Mesothelial cell of epicardium (in vitro differentiated cells): ENCODE measurements around the gene B4GALNT2. TPM values are rescaled to one million over a fixed set of nuclear protein-coding genes. Genes with fewer than 3 reads are reported as not detected.
"Not testable (repeated sequence)": the region's sequence is repeated elsewhere in the genome, so short reads cannot be mapped to it uniquely, and the experiment has no call there.

Experiments used
- DNase-seq, 2 experiments: peaks; one replicate each; pipeline ENCODE4 v3.0.0; 2021; ENCODE audit warnings: low spot score in 2 of 2; ENCODE audit not compliant: unreplicated experiment in 2 of 2
- H3K27ac Mint-ChIP-seq: 2 replicates; pipeline ENCODE4 v1.8.0; 2021; ENCODE audit warnings: mixed read lengths
- H3K27me3 Mint-ChIP-seq: 2 replicates; pipeline ENCODE4 v1.8.0; 2021; ENCODE audit warnings: low read depth, mixed read lengths
- H3K36me3 Mint-ChIP-seq: 2 replicates; pipeline ENCODE4 v1.8.0; 2021; ENCODE audit warnings: mixed read lengths
- H3K4me1 Mint-ChIP-seq: 2 replicates; pipeline ENCODE4 v1.8.0; 2021; ENCODE audit warnings: mixed read lengths
- H3K4me3 Mint-ChIP-seq: 2 replicates; pipeline ENCODE4 v1.8.0; 2021; ENCODE audit warnings: mild to moderate bottlenecking, moderate library complexity, mixed read lengths
- H3K9me3 Mint-ChIP-seq: 2 replicates; pipeline ENCODE4 v1.8.0; 2021; ENCODE audit warnings: mixed read lengths
- CTCF ChIP-seq: fragments of 200-600 bp; sonication (generic); IDR thresholded peaks from one replicate; pipeline ENCODE4 v1.5.0; 2021; ENCODE audit warnings: antibody characterized with exemption; ENCODE audit not compliant: unreplicated experiment
- total RNA-seq: library from RNA; stranded (reverse); gene quantifications from 3 replicates; pipeline ENCODE4 v1.2.1, GENCODE V29; 2021

Gene B4GALNT2
- 0.02 to 0.07 TPM (median 0.04 TPM) in 3 replicates for total RNA-seq

GRCh38 chr17:49132699-49133364, at the start of gene B4GALNT2:
Gene B4GALNT2, plus strand, starts transcription at chr17:49132769. Its CDS starts 24 bp downstream, at chr17:49132793.
- Mint-ChIP-seq H3K27me3 (peaks cover 77% of the 10 kb centered on the region), H3K4me3 (peak within 1 kb of the TSS; percentile 59), H3K27ac (no peak within 1 kb of the TSS), H3K9me3 (peaks cover 22% of the 10 kb centered on the region), H3K4me1 (peaks cover 8% of the 10 kb centered on the region), H3K36me3 (peaks cover 17% of the 10 kb centered on the region)
- peak; percentile 21 to 50 for DNase-seq
- TF ChIP-seq CTCF = no peak

- H3K4me3 Mint-ChIP-seq, H3K4me1 Mint-ChIP-seq, DNase-seq, H3K36me3 Mint-ChIP-seq, H3K27ac Mint-ChIP-seq, H3K27me3 Mint-ChIP-seq, H3K9me3 Mint-ChIP-seq: not testable (repeated sequence)
These were observed 47.5 kb upstream of the B4GALNT2 start for GRCh38 chr17:49085046-49085445.

- peaks cover 9% of the 10 kb centered on the region for H3K27me3 Mint-ChIP-seq
- H3K27ac Mint-ChIP-seq = no peak overlapping the region
- TF ChIP-seq CTCF = no peak
- H3K9me3 Mint-ChIP-seq = no peaks in the 10 kb centered on the region
- H3K4me3 Mint-ChIP-seq = no peak overlapping the region
- DNase-seq = no peak
- H3K4me1 Mint-ChIP-seq = peaks cover 2% of the 10 kb centered on the region
- H3K36me3 Mint-ChIP-seq = no peaks in the 10 kb centered on the region
These were observed 46.8 kb upstream of the B4GALNT2 start for GRCh38 chr17:49085565-49086315.

GRCh38 chr17:49086316-49086605, 46.3 kb upstream of the B4GALNT2 start:
- DNase-seq = no peak
- Mint-ChIP-seq H3K4me1 (peaks cover 2% of the 10 kb centered on the region), H3K27me3 (peaks cover 6% of the 10 kb centered on the region), H3K4me3 (no peak overlapping the region), H3K36me3 (no peaks in the 10 kb centered on the region), H3K9me3 (no peaks in the 10 kb centered on the region), H3K27ac (no peak overlapping the region)
- TF ChIP-seq CTCF = no peak

- H3K9me3 Mint-ChIP-seq = no peaks in the 10 kb centered on the region
- H3K4me1 Mint-ChIP-seq = peaks cover 2% of the 10 kb centered on the region
- no peak overlapping the region for H3K27ac Mint-ChIP-seq
- no peak for TF ChIP-seq CTCF
- DNase-seq = no peak
- H3K36me3 Mint-ChIP-seq = no peaks in the 10 kb centered on the region
- peaks cover 6% of the 10 kb centered on the region for H3K27me3 Mint-ChIP-seq
- no peak overlapping the region for H3K4me3 Mint-ChIP-seq
These were observed 45.9 kb upstream of the B4GALNT2 start for GRCh38 chr17:49086649-49087048.

- no peak for TF ChIP-seq CTCF
- H3K9me3 Mint-ChIP-seq = no peaks in the 10 kb centered on the region
- H3K4me1 Mint-ChIP-seq = peaks cover 10% of the 10 kb centered on the region
- no peak overlapping the region for H3K4me3 Mint-ChIP-seq
- no peak for DNase-seq
- H3K27ac Mint-ChIP-seq = no peak overlapping the region
- peaks cover 3% of the 10 kb centered on the region for H3K27me3 Mint-ChIP-seq
- H3K36me3 Mint-ChIP-seq = no peaks in the 10 kb centered on the region
These were observed 43.5 kb upstream of the B4GALNT2 start for GRCh38 chr17:49089094-49089493.
